ENCODE results near the gene AKR1C2.
"Not testable (repeated sequence)": the region's sequence is repeated elsewhere in the genome, so short reads cannot be mapped to it uniquely, and the experiment has no call there.

The AKR1C2 gene

GRCh38 chr10:5025461-5025881 lies 21.8 kb upstream of the AKR1C2 start:
- not testable (repeated sequence) for DNase-seq (ENCODE audit: low read depth, low spot score)

GRCh38 chr10:5023177-5023805 lies 19.6 kb upstream of the AKR1C2 start:
- DNase-seq (ENCODE audit: low read depth, low spot score) = no peak

GRCh38 chr10:5021624-5022290 lies 18.1 kb upstream of the AKR1C2 start:
- DNase-seq (ENCODE audit: low read depth, low spot score) = not testable (repeated sequence)

- not testable (repeated sequence) for DNase-seq (ENCODE audit: low read depth, low spot score)
These were observed 16.3 kb upstream of the AKR1C2 start for GRCh38 chr10:5019770-5020612.

- DNase-seq (ENCODE audit: low read depth, low spot score) = not testable (repeated sequence)
These were observed 15.1 kb upstream of the AKR1C2 start for GRCh38 chr10:5018671-5019277.

GRCh38 chr10:5018134-5018533 lies 14.5 kb upstream of the AKR1C2 start:
- no peak for DNase-seq (ENCODE audit: low read depth, low spot score)

GRCh38 chr10:5014936-5015335 lies 11.3 kb upstream of the AKR1C2 start:
- DNase-seq (ENCODE audit: low read depth, low spot score) = no peak

- DNase-seq (ENCODE audit: low read depth, low spot score) = not testable (repeated sequence)
These were observed 10.7 kb upstream of the AKR1C2 start for GRCh38 chr10:5014200-5014910.

- no peak for DNase-seq (ENCODE audit: low read depth, low spot score)
These were observed 9.7 kb upstream of the AKR1C2 start for GRCh38 chr10:5013385-5013784.

GRCh38 chr10:5012595-5012994 lies 8.9 kb upstream of the AKR1C2 start:
- DNase-seq (ENCODE audit: low read depth, low spot score) = no peak

- DNase-seq (ENCODE audit: low read depth, low spot score) = not testable (repeated sequence)
These were observed 7.7 kb upstream of the AKR1C2 start for GRCh38 chr10:5011392-5011791.

GRCh38 chr10:5010043-5010442 lies 6.4 kb upstream of the AKR1C2 start:
- DNase-seq (ENCODE audit: low read depth, low spot score) = not testable (repeated sequence)

GRCh38 chr10:5008857-5009548 lies 5.3 kb upstream of the AKR1C2 start:
- DNase-seq (ENCODE audit: low read depth, low spot score) = not testable (repeated sequence)

GRCh38 chr10:5004501-5004900 lies 844 bp upstream of the AKR1C2 start:
- DNase-seq (ENCODE audit: low read depth, low spot score) = not testable (repeated sequence)

- DNase-seq (ENCODE audit: low read depth, low spot score) = not testable (repeated sequence)
These were observed 351 bp upstream of the AKR1C2 start for GRCh38 chr10:5004030-5004385.

GRCh38 chr10:5002013-5002727 lies 1.5 kb downstream of the AKR1C2 start:
- no peak for DNase-seq (ENCODE audit: low read depth, low spot score)

GRCh38 chr10:4998671-4999070 lies 5.0 kb downstream of the AKR1C2 start:
- DNase-seq (ENCODE audit: low read depth, low spot score) = no peak

- DNase-seq (ENCODE audit: low read depth, low spot score) = not testable (repeated sequence)
These were observed 9.4 kb downstream of the AKR1C2 start for GRCh38 chr10:4994260-4994659.

- not testable (repeated sequence) for DNase-seq (ENCODE audit: low read depth, low spot score)
These were observed 11.1 kb downstream of the AKR1C2 start for GRCh38 chr10:4992564-4992963.

- not testable (repeated sequence) for DNase-seq (ENCODE audit: low read depth, low spot score)
These were observed 12.2 kb downstream of the AKR1C2 start for GRCh38 chr10:4991463-4991862.
